Measurements from ENCODE around the gene GALNT18. TPM values are rescaled to one million over a fixed set of nuclear protein-coding genes. Genes with fewer than 3 reads are reported as not detected.

The GALNT18 gene
- total and polyA plus RNA-seq, 9 donors: 3.0 to 13.2 (median 7.7) TPM

GRCh38 chr11:11381471-11382105 is 240.2 kb downstream of the GALNT18 start:
- TF ChIP-seq EP300 (IDR thresholded peaks at IDR 0.05): no peak
- TF ChIP-seq POLR2A (IDR thresholded peaks at IDR 0.05): no peak
- no peak for TF ChIP-seq CTCF (IDR thresholded peaks at IDR 0.05)
- no peak overlapping the region for H3K4me3 ChIP-seq
- no peaks in the 10 kb centered on the region for H3K27me3 ChIP-seq
- 89 to 90% (median 90%) methylated on average over 6 of the region's 6 CpGs for WGBS, 3 donors
- H3K36me3 ChIP-seq: no peaks in the 10 kb centered on the region
- no peaks in the 10 kb centered on the region for H3K4me1 ChIP-seq (ENCODE audit: insufficient read depth)
- intact Hi-C loops (cut with DNase I): no loop called here
- H3K9me3 ChIP-seq: no peaks in the 10 kb centered on the region
- no peak overlapping the region for H3K27ac ChIP-seq
- no peak for DNase-seq

- no peak for DNase-seq
These were observed 240.9 kb downstream of the GALNT18 start for GRCh38 chr11:11380883-11381282.

GRCh38 chr11:11380340-11380739 is 241.5 kb downstream of the GALNT18 start:
- no peaks in the 10 kb centered on the region for H3K27me3 ChIP-seq
- no peak overlapping the region for H3K27ac ChIP-seq
- 97 to 100% (median 98%) methylated on average over 2 of the region's 2 CpGs for WGBS, 3 donors
- no peaks in the 10 kb centered on the region for H3K36me3 ChIP-seq
- TF ChIP-seq POLR2A (IDR thresholded peaks at IDR 0.05): no peak
- no peak for TF ChIP-seq EP300 (IDR thresholded peaks at IDR 0.05)
- no peak for TF ChIP-seq CTCF (IDR thresholded peaks at IDR 0.05)
- no peak for DNase-seq
- intact Hi-C loops (cut with DNase I): no loop called here
- no peaks in the 10 kb centered on the region for H3K4me1 ChIP-seq (ENCODE audit: insufficient read depth)
- no peaks in the 10 kb centered on the region for H3K9me3 ChIP-seq
- no peak overlapping the region for H3K4me3 ChIP-seq

More at GRCh38 chr11:11380883-11381282, 240.9 kb downstream of the GALNT18 start:
- no peak overlapping the region for H3K27ac ChIP-seq
- no peak for TF ChIP-seq POLR2A (IDR thresholded peaks at IDR 0.05)
- no peak for TF ChIP-seq EP300 (IDR thresholded peaks at IDR 0.05)
- no peak for TF ChIP-seq CTCF (IDR thresholded peaks at IDR 0.05)
- no peaks in the 10 kb centered on the region for H3K36me3 ChIP-seq
- 50 to 58% (median 55%) methylated on average over 3 of the region's 3 CpGs for WGBS, 3 donors
- no peaks in the 10 kb centered on the region for H3K4me1 ChIP-seq (ENCODE audit: insufficient read depth)
- H3K9me3 ChIP-seq: no peaks in the 10 kb centered on the region
- H3K27me3 ChIP-seq: no peaks in the 10 kb centered on the region
- H3K4me3 ChIP-seq: no peak overlapping the region
- intact Hi-C loops (cut with DNase I): no loop called here

- no peak for DNase-seq
- no peak for TF ChIP-seq POLR2A (IDR thresholded peaks at IDR 0.05)
- TF ChIP-seq EP300 (IDR thresholded peaks at IDR 0.05): no peak
- TF ChIP-seq CTCF (IDR thresholded peaks at IDR 0.05): no peak
- 95 to 100% (median 96%) methylated on average over 3 of the region's 3 CpGs for WGBS, 3 donors
- no peak overlapping the region for H3K4me3 ChIP-seq
- H3K27me3 ChIP-seq: no peaks in the 10 kb centered on the region
- H3K36me3 ChIP-seq: no peaks in the 10 kb centered on the region
- intact Hi-C loops (cut with DNase I): no loop called here
- no peak overlapping the region for H3K27ac ChIP-seq
- no peaks in the 10 kb centered on the region for H3K9me3 ChIP-seq
- no peaks in the 10 kb centered on the region for H3K4me1 ChIP-seq (ENCODE audit: insufficient read depth)
These were observed 242.1 kb downstream of the GALNT18 start for GRCh38 chr11:11379661-11380060.

Measured in ovary (tissue), 9 donors.